PC-9 (cell line): Measurements from ENCODE around the gene SLC9A9.

Experiments used
- EZH2 ChIP-seq: fragments of 200-600 bp; sonication (generic); IDR thresholded peaks from 2 replicates; pipeline ENCODE4 v1.8.0; 2017; ENCODE audit warnings: antibody characterized with exemption, low read depth
- TF ChIP-seq, protein P1 (sequence below): fragments of 200-600 bp; sonication (generic); conservative IDR thresholded peaks from 2 replicates; pipeline ENCODE4 v1.6.1; 2017; ENCODE audit warnings: mixed run types, antibody characterized with exemption, mild to moderate bottlenecking, moderate library complexity

GRCh38 chr3:143471705-143472104 is 376.6 kb downstream of the SLC9A9 start:
- TF ChIP-seq, protein P1, sequence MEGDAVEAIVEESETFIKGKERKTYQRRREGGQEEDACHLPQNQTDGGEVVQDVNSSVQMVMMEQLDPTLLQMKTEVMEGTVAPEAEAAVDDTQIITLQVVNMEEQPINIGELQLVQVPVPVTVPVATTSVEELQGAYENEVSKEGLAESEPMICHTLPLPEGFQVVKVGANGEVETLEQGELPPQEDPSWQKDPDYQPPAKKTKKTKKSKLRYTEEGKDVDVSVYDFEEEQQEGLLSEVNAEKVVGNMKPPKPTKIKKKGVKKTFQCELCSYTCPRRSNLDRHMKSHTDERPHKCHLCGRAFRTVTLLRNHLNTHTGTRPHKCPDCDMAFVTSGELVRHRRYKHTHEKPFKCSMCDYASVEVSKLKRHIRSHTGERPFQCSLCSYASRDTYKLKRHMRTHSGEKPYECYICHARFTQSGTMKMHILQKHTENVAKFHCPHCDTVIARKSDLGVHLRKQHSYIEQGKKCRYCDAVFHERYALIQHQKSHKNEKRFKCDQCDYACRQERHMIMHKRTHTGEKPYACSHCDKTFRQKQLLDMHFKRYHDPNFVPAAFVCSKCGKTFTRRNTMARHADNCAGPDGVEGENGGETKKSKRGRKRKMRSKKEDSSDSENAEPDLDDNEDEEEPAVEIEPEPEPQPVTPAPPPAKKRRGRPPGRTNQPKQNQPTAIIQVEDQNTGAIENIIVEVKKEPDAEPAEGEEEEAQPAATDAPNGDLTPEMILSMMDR: no peak
- no peak for TF ChIP-seq EZH2
